Measurements from ENCODE around the gene ANAPC4. TPM values are rescaled to one million over a fixed set of nuclear protein-coding genes. Genes with fewer than 3 reads are reported as not detected.

ANAPC4 gene
- total and polyA plus RNA-seq, 9 donors, result 18.7 to 106 (median 34.4) TPM

DNA sequence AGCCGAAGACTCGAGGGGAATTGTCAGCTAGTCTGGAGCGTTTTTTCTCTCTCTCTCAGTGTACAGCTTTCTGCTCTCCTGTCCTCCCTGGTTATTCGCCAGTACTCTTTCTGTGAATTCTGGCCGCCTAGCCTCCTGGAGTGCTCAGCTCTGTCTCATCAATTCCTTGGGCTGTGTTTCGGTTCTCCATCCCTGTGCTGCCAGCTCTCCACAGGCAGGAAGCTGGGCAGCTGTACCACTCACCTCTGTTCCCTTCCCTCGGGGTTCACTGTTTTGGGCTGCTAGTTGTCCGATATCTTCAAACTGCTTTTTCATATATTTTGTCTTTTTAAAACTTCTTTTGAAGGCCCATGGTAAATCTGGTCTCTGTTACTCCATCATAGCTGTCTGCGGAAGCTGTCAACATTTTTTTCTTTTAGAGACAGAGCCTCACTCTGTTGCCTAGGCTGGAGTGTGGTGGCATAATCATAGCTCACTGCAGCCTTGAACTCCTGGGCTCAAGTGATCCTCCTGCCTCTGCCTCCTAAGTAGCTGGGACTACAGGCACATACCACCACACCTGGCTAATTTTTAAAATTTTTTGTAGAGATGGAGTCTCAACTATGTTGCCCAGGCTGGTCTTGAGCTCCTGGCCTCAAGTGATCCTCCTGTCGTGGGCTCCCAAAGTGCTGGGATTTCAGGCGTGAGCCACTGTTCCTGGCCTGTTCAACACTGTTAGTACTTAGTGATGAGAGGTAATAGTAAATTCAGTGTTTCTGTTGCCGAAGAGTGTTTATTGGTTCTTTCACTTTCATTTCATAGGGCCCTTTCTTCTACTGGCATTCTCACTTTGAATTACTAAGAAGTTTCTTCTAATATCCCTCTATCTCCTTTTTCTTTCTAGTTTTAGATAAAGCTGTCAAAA lies 45.9 kb upstream of the ANAPC4 start:
- DNase-seq, result no peak
- Histone ChIP-seq H3K4me1 (ENCODE audit: insufficient read depth) (peaks cover 2% of the 10 kb centered on the region), H3K36me3 (no peaks in the 10 kb centered on the region), H3K4me3 (no peak overlapping the region), H3K9me3 (no peaks in the 10 kb centered on the region), H3K27ac (peak overlapping the region in 1 of 2 donors; percentile 48), H3K27me3 (no peaks in the 10 kb centered on the region)
- TF ChIP-seq POLR2A (IDR thresholded peaks at IDR 0.05), result no peak
- TF ChIP-seq EP300 (IDR thresholded peaks at IDR 0.05), result no peak
- TF ChIP-seq, protein P1, sequence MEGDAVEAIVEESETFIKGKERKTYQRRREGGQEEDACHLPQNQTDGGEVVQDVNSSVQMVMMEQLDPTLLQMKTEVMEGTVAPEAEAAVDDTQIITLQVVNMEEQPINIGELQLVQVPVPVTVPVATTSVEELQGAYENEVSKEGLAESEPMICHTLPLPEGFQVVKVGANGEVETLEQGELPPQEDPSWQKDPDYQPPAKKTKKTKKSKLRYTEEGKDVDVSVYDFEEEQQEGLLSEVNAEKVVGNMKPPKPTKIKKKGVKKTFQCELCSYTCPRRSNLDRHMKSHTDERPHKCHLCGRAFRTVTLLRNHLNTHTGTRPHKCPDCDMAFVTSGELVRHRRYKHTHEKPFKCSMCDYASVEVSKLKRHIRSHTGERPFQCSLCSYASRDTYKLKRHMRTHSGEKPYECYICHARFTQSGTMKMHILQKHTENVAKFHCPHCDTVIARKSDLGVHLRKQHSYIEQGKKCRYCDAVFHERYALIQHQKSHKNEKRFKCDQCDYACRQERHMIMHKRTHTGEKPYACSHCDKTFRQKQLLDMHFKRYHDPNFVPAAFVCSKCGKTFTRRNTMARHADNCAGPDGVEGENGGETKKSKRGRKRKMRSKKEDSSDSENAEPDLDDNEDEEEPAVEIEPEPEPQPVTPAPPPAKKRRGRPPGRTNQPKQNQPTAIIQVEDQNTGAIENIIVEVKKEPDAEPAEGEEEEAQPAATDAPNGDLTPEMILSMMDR (IDR thresholded peaks at IDR 0.05), result no peak
- intact Hi-C loops (cut with DNase I), result no loop called here
- 46 to 67% (median 65%) methylated on average over 12 of the region's 12 CpGs for WGBS, 3 donors

DNA sequence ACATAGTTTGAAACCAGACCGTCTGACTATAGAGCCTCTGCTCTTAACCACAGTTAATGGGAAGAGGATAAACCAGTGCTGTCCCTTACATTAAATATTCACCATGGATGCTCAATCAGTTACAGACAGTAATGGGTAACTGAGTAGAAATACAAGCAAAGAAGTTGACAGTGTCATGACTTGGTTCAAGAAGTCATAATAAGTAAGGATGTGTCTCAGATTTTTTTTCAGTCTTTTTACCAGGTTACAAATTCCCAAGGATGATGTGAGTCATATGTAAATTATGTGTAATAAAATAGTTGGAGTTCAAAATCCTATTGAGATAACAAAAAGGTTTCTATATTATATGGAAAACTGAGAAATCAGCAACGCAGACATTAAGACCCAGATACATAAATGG lies 33.4 kb upstream of the ANAPC4 start:
- Histone ChIP-seq H3K36me3 (no peaks in the 10 kb centered on the region), H3K4me3 (no peak overlapping the region), H3K4me1 (ENCODE audit: insufficient read depth) (no peaks in the 10 kb centered on the region), H3K27ac (no peak overlapping the region), H3K9me3 (no peaks in the 10 kb centered on the region), H3K27me3 (no peaks in the 10 kb centered on the region)
- WGBS, 3 donors, result 96 to 99% (median 97%) methylated on average over 2 of the region's 2 CpGs
- no peak for DNase-seq
- intact Hi-C loops (cut with DNase I), result no loop called here
- TF ChIP-seq POLR2A (IDR thresholded peaks at IDR 0.05) (no peak), EP300 (IDR thresholded peaks at IDR 0.05) (no peak)
- TF ChIP-seq, protein P1 (IDR thresholded peaks at IDR 0.05), result no peak

DNA sequence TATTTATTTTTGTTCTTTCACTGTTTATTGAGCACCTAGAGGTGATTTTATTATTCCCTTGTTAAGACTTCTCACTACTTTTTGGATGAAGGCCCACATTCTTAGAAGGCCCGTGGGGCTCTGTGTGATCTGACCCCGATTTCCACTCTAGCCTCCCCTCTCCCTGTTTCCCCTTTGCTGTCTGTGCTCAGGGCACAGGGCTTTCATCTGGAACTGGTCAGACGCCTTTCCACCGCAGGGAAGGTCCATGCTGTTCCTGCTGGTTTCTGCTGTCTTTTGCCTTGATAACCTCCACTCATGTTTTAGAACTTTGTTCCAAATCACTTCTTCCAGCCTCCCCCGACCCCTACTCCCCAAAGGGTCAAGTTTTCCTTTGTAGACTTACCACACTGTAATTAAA lies 31.3 kb upstream of the ANAPC4 start:
- TF ChIP-seq, protein P1 (IDR thresholded peaks at IDR 0.05), result no peak
- TF ChIP-seq EP300 (IDR thresholded peaks at IDR 0.05) (no peak), POLR2A (IDR thresholded peaks at IDR 0.05) (no peak)

DNA sequence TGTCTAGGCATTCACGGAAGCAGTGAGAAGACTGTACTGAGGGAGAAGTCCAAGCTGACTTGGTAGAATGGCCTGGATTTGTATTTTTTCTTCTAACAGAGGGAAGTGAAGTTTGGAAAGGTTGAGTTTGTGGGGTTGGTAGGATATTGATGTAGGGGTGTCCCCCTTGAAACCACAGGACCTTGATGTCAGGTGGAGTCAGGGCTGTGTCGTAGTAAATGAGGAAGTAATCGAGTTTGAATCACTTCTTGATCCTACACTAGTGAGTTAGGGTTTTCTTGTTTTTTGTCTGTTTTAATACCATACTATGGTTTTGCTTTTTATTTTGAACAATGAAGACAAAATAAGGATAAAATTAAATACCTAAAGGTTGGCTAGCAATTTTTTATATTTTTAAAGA lies 30.1 kb upstream of the ANAPC4 start:
- WGBS, 3 donors, result 92 to 98% (median 95%) methylated on average over 3 of the region's 3 CpGs
- intact Hi-C loops (cut with DNase I), result no loop called here
- H3K4me3 ChIP-seq, result no peak overlapping the region
- no peaks in the 10 kb centered on the region for H3K36me3 ChIP-seq
- no peaks in the 10 kb centered on the region for H3K9me3 ChIP-seq
- TF ChIP-seq, protein P1 (IDR thresholded peaks at IDR 0.05), result no peak
- TF ChIP-seq POLR2A (IDR thresholded peaks at IDR 0.05) (no peak), EP300 (IDR thresholded peaks at IDR 0.05) (no peak)
- H3K4me1 ChIP-seq (ENCODE audit: insufficient read depth), result no peaks in the 10 kb centered on the region
- no peak overlapping the region for H3K27ac ChIP-seq
- DNase-seq, result no peak
- no peaks in the 10 kb centered on the region for H3K27me3 ChIP-seq

More for the DNA sequence above, 31.3 kb upstream of the ANAPC4 start:
- WGBS, 3 donors, result 19 to 29% (median 29%) methylated on average over 5 of the region's 5 CpGs
- no peak overlapping the region for H3K4me3 ChIP-seq
- intact Hi-C loops (cut with DNase I), result no loop called here
- no peak overlapping the region for H3K27ac ChIP-seq
- no peaks in the 10 kb centered on the region for H3K9me3 ChIP-seq
- peak in 2 of 5 donors; percentile 25 to 50 for DNase-seq
- H3K36me3 ChIP-seq, result no peaks in the 10 kb centered on the region
- no peaks in the 10 kb centered on the region for H3K4me1 ChIP-seq (ENCODE audit: insufficient read depth)
- H3K27me3 ChIP-seq, result no peaks in the 10 kb centered on the region
